HG03039 (cell line): Measurements from ENCODE around the gene SLCO2A1.

Experiments
- ATAC-seq: cut with Tn5 transposase; IDR thresholded peaks from one replicate; pipeline ENCODE4 v1.9.1; 2021; ENCODE audit warnings: mild to moderate bottlenecking, moderate library complexity; ENCODE audit not compliant: unreplicated experiment

Gene SLCO2A1

GRCh38 chr3:134035836-134036235, 6.1 kb upstream of the SLCO2A1 start:
- ATAC-seq, result no peak

DNA sequence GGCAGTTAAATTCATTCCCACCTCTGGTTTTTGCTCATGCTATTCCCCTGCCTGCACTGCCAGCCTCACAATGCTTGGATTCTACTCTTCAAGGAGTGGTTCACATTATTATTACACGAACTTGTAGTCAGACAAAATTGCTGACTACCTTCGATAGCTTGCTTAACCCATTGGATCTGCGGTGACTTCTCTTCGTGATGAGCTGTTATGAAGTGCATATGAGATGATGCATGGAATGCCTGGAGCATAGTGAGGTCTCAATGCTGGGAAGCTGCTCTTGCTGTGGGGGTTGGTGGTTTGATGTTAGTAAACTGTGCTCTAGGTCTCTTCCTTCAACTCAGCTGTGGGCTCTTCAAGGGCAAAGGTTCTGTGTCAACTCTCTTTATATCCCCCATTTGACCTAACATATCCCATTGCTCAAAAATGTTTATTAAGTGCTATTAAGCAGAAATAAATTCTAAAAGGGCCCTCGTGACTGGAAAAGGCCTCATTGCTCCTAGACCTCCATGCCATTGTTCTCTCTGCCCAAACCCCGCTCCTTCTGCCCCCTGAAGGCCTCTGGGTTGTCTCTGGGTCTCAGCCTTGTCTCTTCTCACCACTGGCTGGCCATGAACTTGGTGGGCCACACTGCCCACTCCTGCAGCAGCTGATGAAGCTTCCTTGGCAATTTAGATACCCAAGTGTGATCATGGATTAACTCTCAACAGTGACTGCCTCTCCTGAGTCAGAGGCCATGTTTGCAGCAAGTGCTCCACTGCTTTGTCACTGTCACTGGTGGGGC, 4.5 kb upstream of the SLCO2A1 start:
- no peak for ATAC-seq

- ATAC-seq, result no peak
These were observed 3.7 kb upstream of the SLCO2A1 start for GRCh38 chr3:134033315-134033996.

DNA sequence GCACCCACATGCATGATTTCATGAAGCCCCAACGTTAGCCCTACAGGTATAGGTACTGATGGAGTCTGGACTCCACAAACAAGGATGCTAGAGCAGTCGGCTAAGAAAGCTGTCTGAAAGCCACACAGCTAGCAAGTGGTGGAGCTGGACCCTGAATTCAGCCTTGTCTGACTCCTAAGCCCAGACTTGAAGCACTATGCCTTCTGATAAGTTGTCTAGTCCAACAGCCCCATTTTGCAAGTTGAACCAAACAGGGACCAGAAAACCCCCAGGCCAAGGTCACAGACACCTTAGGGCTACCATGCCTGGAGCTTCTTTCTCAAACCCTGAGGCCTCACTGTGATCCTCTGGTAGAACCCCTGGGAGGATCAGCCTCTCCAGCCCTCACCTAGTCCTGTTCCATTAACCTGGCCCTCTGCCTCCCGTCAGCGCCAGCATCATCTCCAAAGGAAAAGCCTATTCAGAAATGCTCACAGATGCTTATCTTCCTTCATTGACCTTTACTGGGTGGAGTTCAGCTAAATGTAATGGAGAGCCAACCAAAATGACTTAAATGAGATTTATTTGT, 1.7 kb upstream of the SLCO2A1 start:
- ATAC-seq, result no peak

DNA sequence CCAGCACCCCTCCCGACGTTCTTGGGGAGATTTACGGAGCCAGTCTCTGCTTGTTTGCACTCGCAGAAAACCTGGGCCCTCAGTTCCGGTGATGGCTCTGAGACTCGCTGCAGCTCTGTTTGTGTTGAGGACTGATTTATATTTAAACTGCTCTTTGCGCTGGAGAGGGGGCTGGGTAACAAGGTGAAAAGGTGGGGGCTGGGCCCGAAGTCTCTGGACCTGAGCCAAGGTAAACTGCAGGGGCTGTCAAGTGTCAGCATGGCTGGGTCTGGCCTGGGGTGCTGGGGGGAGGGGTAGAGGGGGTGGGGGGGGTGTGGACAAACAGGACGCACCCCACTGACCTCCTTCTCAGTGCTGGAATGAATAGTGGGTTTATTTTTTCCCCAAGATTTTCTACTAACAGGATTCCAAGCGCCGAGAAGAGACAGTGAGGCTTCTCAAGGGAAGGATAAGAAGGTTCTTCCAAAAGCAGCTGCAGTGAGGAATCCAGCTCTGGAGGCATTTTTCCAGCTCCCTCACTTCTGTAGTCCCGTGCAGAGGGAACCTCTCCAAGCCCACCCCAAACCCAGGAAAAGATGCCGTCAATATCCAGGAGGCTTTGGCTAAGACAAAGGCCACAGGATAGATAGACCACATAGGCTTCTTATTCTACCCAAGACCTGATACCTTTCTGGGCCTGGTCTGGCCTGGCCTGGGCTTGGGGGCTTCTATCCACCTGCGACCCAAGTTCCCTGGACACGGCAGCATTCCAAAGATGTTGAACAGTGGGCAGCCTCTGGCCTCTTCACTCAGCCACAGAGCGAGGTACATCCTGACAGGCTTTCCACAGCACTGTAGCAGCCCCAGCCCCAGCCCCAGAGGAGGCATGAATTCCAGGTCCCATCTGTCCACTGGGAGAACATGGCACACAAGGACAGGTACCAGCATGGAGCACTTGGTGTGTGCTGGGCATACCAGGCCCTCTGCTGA, 938 bp upstream of the SLCO2A1 start:
- no peak for ATAC-seq

GRCh38 chr3:134029256-134029733, 430 bp downstream of the SLCO2A1 start:
- no peak for ATAC-seq

DNA sequence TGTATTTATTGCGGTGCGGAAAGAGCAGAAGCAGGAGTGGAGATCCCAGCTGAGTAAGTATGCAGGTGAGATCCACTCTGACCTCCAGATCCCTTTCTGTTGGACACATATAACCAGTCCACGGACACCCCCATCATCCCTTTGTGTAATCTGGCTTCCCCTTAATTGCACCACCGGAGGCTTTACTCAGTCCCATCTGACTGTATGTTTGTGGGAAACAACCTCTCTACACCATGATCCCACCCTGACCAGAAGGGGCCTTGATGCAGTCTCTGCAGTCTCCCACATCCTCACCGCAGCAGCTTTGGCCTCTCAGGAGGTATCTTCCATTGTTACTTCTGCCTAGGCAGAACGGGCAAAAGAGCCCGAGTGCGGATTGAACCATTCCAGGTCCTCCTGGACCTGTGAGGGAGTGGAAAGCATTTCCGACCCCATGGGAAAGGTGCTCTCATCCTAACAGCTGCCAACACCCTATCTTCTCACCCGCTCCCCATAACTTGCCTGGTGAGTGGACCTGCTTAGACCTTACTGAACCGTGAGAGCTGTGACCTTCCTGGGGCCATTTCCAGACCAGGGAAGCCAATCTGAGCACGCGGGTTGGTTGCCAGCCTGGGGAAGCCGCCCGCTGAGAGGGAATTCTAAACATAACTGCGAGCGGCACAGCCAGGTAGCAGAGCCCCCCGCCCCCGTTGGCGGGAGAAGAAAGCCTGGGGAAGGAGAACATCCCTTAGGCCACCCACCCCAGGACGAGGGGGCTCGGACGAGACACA, 1.1 kb downstream of the SLCO2A1 start:
- no peak for ATAC-seq

GRCh38 chr3:134027631-134028030, 2.1 kb downstream of the SLCO2A1 start:
- ATAC-seq, result no peak

GRCh38 chr3:134020135-134020680, 9.5 kb downstream of the SLCO2A1 start:
- ATAC-seq, result no peak

- no peak for ATAC-seq
These were observed 10.9 kb downstream of the SLCO2A1 start for GRCh38 chr3:134018850-134019249.

- no peak for ATAC-seq
These were observed 11.3 kb downstream of the SLCO2A1 start for GRCh38 chr3:134018406-134018805.

DNA sequence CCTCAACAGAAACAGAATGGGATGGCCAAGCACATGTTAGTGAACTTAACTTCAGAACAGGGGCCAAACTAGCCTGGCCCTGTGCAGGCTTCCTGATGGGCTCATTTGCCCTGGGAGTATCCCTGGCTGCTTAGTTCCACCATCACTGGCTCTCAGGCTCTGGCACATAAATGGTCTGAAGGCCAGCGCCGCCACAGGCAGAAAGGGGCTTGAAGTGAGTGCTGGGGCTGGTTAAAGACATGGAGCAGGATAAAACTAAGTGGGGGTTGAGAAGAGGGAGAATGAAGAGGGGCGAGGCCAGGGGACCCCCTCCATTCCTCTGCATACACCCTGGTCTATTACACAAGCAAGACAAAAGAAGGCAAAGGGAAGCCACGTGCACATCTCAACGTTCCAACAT, 12.2 kb downstream of the SLCO2A1 start:
- ATAC-seq, result no peak

GRCh38 chr3:134014270-134014669, 15.5 kb downstream of the SLCO2A1 start:
- ATAC-seq, result no peak

GRCh38 chr3:134013280-134013679, 16.4 kb downstream of the SLCO2A1 start:
- ATAC-seq, result no peak

GRCh38 chr3:134009345-134010000, 20.3 kb downstream of the SLCO2A1 start:
- no peak for ATAC-seq

GRCh38 chr3:134008630-134009156, 21.0 kb downstream of the SLCO2A1 start:
- no peak for ATAC-seq

DNA sequence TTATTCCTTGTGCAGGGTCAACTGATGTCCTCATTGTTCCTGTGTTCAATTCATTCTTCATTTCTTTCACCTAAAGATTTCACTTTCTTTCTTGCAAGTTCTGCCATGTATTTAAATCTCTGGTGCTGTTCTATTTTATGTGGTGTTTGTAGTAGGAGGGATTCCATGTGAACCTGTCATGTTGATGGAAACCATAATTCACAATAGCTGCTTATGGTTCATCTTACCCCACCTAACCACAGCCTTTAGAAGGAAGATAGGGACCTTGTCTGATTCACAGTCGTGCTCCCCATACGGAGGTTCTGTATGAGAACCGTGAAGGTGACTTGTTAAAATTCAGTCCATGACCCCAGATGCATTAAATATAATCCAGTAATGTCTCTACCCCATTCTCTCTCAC, 21.9 kb downstream of the SLCO2A1 start:
- ATAC-seq, result no peak

GRCh38 chr3:134004841-134005240, 24.9 kb downstream of the SLCO2A1 start:
- ATAC-seq, result no peak

- ATAC-seq, result no peak
These were observed 26.7 kb downstream of the SLCO2A1 start for GRCh38 chr3:134003066-134003465.
